Measurements from ENCODE around the gene PSMB7.
A peak's percentile ranks its signal among the peaks of the same experiment; 100 is the strongest.
"Not testable (repeated sequence)": the region's sequence is repeated elsewhere in the genome, so short reads cannot be mapped to it uniquely, and the experiment has no call there.

The PSMB7 gene

DNA sequence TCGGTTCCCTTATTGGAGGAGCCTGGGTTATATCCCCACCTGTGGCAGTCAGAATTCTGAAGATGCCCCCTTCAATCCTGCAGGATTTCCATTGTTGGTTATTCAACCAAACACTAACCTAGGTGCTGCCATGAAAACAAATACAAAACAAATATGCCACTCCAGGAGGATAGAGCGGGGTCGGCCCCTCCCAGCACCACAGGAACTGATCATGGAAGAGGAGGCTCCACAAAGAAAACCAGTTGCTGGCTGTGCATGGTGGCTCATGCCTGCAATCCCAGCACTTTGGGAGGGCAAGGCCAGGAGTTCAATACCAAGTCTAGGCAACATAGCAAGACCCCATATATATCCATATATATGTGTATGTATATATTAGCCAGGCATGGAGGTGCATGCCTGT lies 21.8 kb upstream of the PSMB7 start:
- no peak overlapping the region for H3K4me3 Mint-ChIP-seq
- DNase-seq, result no peak
- H3K4me1 Mint-ChIP-seq, result no peaks in the 10 kb centered on the region

DNA sequence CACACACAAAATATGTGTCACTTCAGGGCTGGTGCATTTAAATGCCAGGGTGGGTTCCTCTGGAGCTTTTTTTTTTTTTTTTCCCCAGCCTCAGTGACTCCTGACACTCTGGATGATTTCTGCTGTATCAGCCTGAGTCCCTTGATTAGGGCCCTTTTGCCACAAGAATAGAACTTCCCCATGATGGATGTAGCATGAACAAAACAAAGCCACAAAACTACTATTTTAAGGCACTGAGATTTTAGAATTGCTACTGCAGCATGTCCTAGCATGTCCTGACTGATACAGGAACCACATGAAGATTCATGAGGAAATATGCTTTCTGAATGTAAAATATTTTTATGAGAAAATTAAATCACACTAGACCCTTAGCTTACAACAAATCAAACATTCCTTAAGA lies 21.1 kb upstream of the PSMB7 start:
- Mint-ChIP-seq H3K27ac (no peak overlapping the region), H3K9me3 (no peaks in the 10 kb centered on the region), H3K36me3 (no peaks in the 10 kb centered on the region), H3K4me3 (no peak overlapping the region), H3K27me3 (peaks cover 37% of the 10 kb centered on the region), H3K4me1 (no peaks in the 10 kb centered on the region)
- CTCF ChIA-PET, result interaction anchor here (0.6 kb wide), 1 partner anchor 18 kb away, joined by 3 read pairs; no protein-coding TSS in a partner anchor
- DNase-seq, result no peak

More for the DNA sequence above, 21.8 kb upstream of the PSMB7 start:
- no peaks in the 10 kb centered on the region for H3K36me3 Mint-ChIP-seq
- CTCF ChIA-PET, result no interaction called here
- peaks cover 44% of the 10 kb centered on the region for H3K27me3 Mint-ChIP-seq
- H3K27ac Mint-ChIP-seq, result no peak overlapping the region
- H3K9me3 Mint-ChIP-seq, result no peaks in the 10 kb centered on the region

DNA sequence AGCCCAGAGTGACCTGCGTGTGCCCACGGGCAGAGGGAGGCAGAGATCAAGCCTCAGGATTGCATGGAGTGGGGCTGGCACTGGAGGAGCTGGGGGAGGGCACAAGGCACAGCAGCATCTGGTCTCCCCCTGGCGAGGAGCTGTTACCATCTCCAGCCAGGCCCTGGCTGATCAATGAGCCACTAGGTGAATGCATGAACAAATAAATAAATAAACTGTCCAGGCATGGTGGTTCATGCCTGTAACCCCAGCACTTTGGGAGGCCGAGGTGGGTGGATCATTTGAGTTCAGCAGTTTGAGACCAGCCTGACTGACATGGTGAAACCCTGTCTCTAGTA lies 14.3 kb upstream of the PSMB7 start:
- Mint-ChIP-seq H3K27me3 (peaks cover 12% of the 10 kb centered on the region), H3K36me3 (no peaks in the 10 kb centered on the region), H3K4me1 (no peaks in the 10 kb centered on the region), H3K9me3 (no peaks in the 10 kb centered on the region), H3K4me3 (no peak overlapping the region), H3K27ac (no peak overlapping the region)
- DNase-seq, result no peak
- CTCF ChIA-PET, result no interaction called here

DNA sequence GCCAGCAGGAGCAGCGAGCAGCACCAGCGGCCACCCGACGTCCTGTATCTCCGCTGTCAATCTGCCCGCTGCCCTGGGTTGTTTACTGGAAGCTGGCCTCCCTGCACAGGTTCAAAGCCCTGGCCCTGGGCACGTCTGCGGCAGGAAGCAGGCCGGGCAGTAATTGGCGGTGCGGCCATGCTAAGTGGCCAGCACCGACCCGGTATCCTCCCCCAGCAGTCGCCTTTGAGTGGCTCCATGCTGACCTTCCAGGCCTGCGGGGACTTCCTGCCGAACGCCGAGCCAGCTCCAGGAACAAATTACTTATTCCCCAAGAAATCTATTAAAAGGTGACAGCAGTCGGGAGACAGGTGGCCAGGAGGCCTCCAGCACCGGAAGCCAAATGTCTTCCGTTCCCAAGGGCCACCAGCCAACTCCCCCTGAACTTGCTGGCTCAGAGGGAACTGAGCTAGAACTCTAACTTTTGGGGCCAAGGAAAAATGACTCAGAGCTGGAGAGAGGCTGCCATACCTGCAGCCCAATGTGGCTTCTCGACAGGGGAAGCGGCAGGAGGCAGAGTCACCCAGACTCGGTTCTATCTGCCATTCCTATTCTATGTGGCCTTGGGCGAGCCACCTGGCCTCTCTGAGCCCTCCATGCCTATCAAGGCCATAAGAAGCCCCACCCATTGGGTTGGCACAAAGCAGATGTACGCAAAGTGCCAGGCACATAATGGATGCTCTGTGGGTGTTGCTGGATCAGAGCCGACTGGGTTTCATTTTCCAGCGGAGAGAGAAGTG lies 13.7 kb upstream of the PSMB7 start:
- Mint-ChIP-seq H3K9me3 (no peaks in the 10 kb centered on the region), H3K4me3 (no peak overlapping the region), H3K27ac (no peak overlapping the region), H3K36me3 (no peaks in the 10 kb centered on the region), H3K27me3 (peaks cover 12% of the 10 kb centered on the region), H3K4me1 (no peaks in the 10 kb centered on the region)
- DNase-seq, result no peak
- CTCF ChIA-PET, result no interaction called here

DNA sequence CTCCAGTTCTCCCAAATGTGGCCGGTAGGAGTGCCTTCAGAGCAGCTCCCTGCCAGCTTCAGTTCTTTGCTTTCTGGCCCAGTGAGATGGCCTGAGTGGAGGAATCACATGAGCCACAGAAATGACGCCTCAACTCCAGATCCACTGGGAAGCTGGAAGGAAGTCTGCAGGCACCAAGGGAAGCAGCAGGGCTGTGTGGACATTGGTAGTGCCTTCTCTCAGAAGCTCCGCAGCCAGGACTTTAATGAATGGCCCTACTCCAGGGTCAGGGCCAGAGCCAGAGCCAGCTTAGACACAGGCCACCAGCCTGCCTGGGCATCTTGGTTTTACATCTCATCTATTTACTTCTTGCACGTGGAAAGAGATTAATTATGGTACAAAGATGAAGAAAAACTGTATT lies 12.0 kb upstream of the PSMB7 start:
- DNase-seq, result no peak
- CTCF ChIA-PET, result interaction anchor here (0.9 kb wide), 1 partner anchor 11 kb away, joined by 3 read pairs; no protein-coding TSS in a partner anchor
- peaks cover 8% of the 10 kb centered on the region for H3K27me3 Mint-ChIP-seq
- no peaks in the 10 kb centered on the region for H3K36me3 Mint-ChIP-seq
- H3K9me3 Mint-ChIP-seq, result no peaks in the 10 kb centered on the region
- no peak overlapping the region for H3K27ac Mint-ChIP-seq
- no peaks in the 10 kb centered on the region for H3K4me1 Mint-ChIP-seq
- no peak overlapping the region for H3K4me3 Mint-ChIP-seq

DNA sequence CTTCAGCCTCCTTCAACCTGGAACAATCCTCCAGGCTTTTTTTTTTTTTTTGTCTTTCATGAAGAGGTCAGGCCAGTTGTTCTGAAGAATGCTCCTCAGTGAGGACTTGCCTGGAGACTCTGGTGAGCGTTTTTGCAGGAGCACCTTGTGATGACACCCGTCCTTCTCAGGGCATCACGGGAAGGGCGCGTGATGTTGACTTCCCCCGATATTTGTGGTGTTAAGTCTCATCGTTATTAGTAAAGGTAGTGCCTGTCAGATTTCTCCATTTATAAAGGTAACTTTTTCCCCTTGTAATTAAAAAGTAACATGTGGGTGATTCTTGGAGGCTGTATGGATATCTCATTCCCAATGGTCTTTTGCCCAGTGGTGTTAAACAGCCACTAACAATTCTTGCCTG lies 11.1 kb upstream of the PSMB7 start:
- no peaks in the 10 kb centered on the region for H3K4me1 Mint-ChIP-seq
- H3K9me3 Mint-ChIP-seq, result no peaks in the 10 kb centered on the region
- no peak overlapping the region for H3K4me3 Mint-ChIP-seq
- no peak overlapping the region for H3K27ac Mint-ChIP-seq
- no peak for DNase-seq
- CTCF ChIA-PET, result no interaction called here
- peaks cover 8% of the 10 kb centered on the region for H3K27me3 Mint-ChIP-seq
- H3K36me3 Mint-ChIP-seq, result no peaks in the 10 kb centered on the region

DNA sequence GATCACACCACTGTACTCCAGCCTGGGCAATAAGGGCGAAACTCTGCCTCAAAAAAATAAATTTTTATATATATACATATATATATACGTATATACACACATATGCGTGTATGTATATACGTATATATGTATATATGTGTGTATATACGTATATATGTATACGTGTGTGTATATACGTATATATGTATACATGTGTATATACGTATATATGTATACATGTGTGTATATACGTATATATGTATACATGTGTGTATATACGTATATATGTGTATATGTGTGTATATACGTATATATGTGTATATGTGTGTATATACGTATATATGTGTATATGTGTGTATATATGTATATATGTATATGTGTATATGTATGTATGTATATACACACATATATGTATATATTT lies 10.5 kb upstream of the PSMB7 start:
- H3K4me3 Mint-ChIP-seq, H3K9me3 Mint-ChIP-seq, H3K4me1 Mint-ChIP-seq, H3K36me3 Mint-ChIP-seq, DNase-seq, H3K27me3 Mint-ChIP-seq, H3K27ac Mint-ChIP-seq, CTCF ChIA-PET: not testable (repeated sequence)

DNA sequence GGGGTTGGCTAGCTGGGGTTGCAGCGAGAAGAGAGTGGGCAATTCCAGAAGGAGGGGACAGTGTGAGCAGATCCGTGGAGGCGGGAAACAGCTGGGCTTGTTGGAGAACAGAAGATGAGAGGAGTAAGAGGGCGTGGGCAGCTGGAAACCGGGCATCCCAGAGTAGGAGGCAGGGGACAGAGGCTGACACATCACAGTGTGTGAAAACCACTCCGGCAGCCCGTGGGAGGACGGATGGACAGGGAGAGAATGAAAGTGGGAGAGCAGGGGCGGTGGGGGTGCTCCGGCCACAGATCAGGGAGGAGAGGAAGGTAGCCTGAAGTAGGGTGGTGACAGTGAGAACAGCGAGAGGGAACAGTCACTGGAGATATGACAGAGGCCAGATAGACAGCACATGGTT lies 8.3 kb upstream of the PSMB7 start:
- no peaks in the 10 kb centered on the region for H3K36me3 Mint-ChIP-seq
- CTCF ChIA-PET, result no interaction called here
- no peak for DNase-seq
- no peaks in the 10 kb centered on the region for H3K9me3 Mint-ChIP-seq
- H3K4me1 Mint-ChIP-seq, result peaks cover 6% of the 10 kb centered on the region
- H3K27me3 Mint-ChIP-seq, result peaks cover 12% of the 10 kb centered on the region
- H3K27ac Mint-ChIP-seq, result no peak overlapping the region
- no peak overlapping the region for H3K4me3 Mint-ChIP-seq

DNA sequence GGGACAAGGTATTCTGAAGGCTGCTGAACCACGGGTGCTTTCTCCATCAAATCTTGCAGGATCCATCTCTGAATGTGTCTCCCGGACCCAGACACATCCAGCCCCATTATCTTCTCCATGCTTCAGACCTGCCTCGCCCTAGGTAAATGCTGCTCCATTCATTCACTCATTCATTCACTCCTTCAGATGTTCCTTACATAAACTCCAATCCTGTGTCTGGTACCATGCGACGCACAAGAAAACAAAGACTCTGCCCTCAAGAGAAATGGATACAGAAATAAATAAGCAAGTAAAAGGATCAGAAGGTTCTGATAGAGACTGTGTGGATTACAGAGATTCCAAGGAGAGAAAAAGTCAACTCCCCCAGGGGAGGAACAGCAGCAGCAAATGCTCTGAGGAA lies 7.9 kb upstream of the PSMB7 start:
- Mint-ChIP-seq H3K27ac (no peak overlapping the region), H3K4me1 (peaks cover 6% of the 10 kb centered on the region), H3K36me3 (no peaks in the 10 kb centered on the region), H3K9me3 (no peaks in the 10 kb centered on the region), H3K4me3 (no peak overlapping the region), H3K27me3 (peaks cover 12% of the 10 kb centered on the region)
- no peak for DNase-seq
- CTCF ChIA-PET, result no interaction called here

DNA sequence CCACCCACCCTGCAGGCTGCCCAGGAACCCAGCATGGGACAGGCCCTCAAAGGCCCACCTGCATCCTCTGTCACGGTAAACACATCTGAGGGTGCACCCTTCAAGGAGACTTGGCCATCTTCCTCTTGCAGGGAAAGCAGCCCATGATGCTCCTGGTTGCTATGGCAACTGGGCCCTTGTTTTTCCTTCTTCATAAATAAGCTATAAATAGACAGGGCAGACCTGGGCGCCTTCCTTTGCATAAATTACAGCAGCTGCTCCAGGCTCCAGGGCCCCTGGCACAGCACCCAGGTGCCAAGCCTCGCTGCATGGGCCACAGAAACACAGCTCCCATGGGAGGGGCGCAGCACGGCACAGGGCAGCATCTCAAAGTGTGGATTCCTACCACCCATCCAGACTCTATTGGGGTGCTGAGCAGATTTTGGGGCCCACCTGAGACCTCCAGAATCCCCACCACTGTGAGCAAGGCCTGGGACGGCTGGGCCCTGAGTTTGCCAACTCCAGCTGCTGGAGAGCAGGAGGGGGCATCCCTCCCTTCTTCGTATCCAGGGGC lies 5.8 kb upstream of the PSMB7 start:
- H3K27me3 Mint-ChIP-seq, result peaks cover 12% of the 10 kb centered on the region
- H3K27ac Mint-ChIP-seq, result no peak overlapping the region
- H3K36me3 Mint-ChIP-seq, result no peaks in the 10 kb centered on the region
- no peak for DNase-seq
- CTCF ChIA-PET, result interaction anchor here (0.7 to 7.7 kb wide), 3 partner anchors 14 to 299 kb away, joined by 3 to 92 read pairs (median 7); no protein-coding TSS in a partner anchor
- no peaks in the 10 kb centered on the region for H3K9me3 Mint-ChIP-seq
- peaks cover 6% of the 10 kb centered on the region for H3K4me1 Mint-ChIP-seq
- H3K4me3 Mint-ChIP-seq, result no peak overlapping the region

DNA sequence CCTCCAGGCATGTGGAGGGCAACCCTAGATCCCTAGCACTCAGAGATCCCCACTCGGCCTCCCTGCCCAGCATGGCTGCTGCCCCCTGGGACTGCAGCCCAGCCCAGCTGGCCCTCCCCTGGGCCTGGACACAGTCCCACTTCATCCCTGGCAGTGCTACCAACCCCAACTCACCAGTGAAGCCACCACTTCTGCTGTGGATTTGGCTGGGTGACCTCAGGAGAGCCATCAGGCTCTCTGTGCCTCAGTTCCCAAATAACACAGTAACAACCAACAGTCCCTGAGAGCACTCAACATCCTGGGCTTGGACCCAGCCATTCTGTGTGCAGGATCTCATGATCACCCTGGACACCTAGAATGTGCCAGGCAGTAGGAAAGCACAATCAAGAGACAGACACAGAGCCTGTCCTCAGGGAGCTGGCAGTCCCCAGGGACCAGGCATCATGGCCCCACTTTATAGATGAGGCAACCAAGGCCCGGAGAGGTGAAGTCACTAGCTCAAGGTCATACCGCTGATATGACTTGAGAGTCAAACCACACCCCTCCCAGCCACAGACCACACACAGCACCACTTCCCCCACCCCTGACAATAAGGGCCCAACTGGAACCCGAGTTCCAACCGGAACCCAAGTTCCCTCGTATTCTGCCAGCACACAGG lies 4.7 kb upstream of the PSMB7 start:
- H3K9me3 Mint-ChIP-seq, result peaks cover 4% of the 10 kb centered on the region
- DNase-seq, result no peak
- CTCF ChIA-PET, result interaction anchor here (0.6 to 7.7 kb wide), 8 partner anchors 10 to 292 kb away, joined by 3 to 92 read pairs (median 4); no protein-coding TSS in a partner anchor
- peaks cover 13% of the 10 kb centered on the region for H3K4me1 Mint-ChIP-seq
- H3K27ac Mint-ChIP-seq, result no peak overlapping the region
- peaks cover 2% of the 10 kb centered on the region for H3K36me3 Mint-ChIP-seq
- H3K4me3 Mint-ChIP-seq, result no peak overlapping the region
- peaks cover 12% of the 10 kb centered on the region for H3K27me3 Mint-ChIP-seq

DNA sequence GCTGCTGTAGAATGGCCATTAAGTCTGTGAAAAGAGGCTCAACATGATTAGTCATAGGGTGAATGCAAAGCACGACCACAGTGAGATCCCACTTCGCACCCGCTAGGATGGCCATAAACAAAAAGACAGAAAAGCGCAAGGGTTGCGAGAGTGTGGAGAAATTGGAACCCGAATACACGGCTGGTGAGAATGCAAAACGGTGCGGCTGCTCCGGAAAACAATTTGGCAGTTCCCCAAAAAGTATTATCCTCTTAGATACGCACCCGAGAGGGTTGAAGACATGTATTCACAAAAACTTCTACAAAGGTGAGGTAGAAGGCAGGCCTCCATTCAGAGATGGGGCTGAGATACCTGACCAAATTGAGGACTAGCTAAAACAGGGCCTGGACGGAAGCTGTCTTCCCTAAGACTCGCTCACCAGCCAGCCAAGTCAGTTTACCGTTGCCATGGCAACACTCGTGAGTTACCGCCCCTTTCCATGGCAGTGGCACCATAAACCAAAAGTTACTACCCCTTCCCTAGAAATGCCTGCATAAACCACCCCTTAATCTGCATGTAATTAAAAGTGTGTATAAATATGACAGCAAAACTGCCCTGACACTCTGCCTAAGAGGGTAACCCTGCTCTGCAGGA lies 726 bp upstream of the PSMB7 start:
- Mint-ChIP-seq H3K36me3 (peaks cover 34% of the 10 kb centered on the region), H3K9me3 (peaks cover 4% of the 10 kb centered on the region), H3K4me1 (peaks cover 33% of the 10 kb centered on the region), H3K27ac (peak overlapping the region; percentile 90), H3K4me3 (peak overlapping the region; percentile 95), H3K27me3 (peaks cover 4% of the 10 kb centered on the region)
- no peak for DNase-seq
- CTCF ChIA-PET, result interaction anchor here (0.7 to 7.7 kb wide), 8 partner anchors 9 to 289 kb away, joined by 3 to 92 read pairs (median 4); no protein-coding TSS in a partner anchor

DNA sequence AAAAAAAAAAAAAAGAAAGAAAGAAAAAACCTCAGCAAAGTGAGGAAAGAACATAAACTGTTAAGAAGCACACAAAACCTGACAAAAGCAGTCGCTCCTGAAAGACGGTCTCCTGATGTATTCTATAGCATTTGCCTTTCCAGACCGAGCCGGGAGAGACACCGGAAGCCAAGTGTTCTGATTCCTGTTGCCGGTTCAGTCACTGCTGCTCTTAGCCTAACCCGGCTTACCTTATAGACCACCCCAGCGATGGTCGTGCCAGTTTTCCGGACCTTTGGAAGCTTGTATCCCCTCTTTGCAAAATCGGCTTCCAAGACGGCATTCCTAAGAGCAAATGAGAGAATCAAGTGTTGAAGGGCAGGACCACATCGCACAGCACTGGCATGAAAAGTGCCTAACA lies 630 bp downstream of the PSMB7 start:
- Mint-ChIP-seq H3K27ac (peak overlapping the region; percentile 90), H3K27me3 (peaks cover 3% of the 10 kb centered on the region), H3K36me3 (peaks cover 42% of the 10 kb centered on the region), H3K4me3 (peak overlapping the region; percentile 95), H3K9me3 (peaks cover 4% of the 10 kb centered on the region), H3K4me1 (peaks cover 33% of the 10 kb centered on the region)
- DNase-seq, result no peak
- CTCF ChIA-PET, result interaction anchor here (0.8 to 1.7 kb wide), 4 partner anchors 8 to 122 kb away, joined by 3 to 5 read pairs (median 4); no protein-coding TSS in a partner anchor

DNA sequence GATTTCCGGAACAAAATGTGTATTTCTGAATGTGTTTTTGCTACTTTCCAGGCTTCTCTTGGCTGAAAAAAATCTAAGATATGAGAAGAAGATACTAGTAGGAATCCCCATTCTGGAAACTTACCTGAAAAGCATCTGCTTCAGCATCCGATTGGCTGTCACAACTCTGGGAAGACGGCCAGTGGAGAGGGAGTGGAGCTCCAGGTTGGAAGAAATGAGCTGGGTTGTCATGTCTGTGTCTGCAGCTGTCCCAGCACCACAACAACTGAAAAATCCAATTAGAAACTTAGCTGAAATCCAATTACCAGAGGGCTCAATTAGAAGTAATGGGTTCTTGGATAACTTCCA lies 3.0 kb downstream of the PSMB7 start:
- H3K27me3 Mint-ChIP-seq, result no peaks in the 10 kb centered on the region
- H3K36me3 Mint-ChIP-seq, result peaks cover 56% of the 10 kb centered on the region
- peaks cover 29% of the 10 kb centered on the region for H3K4me1 Mint-ChIP-seq
- no peak overlapping the region for H3K27ac Mint-ChIP-seq
- CTCF ChIA-PET, result interaction anchor here (1.7 to 2.6 kb wide), 2 partner anchors 11 to 13 kb away, joined by 8 to 11 read pairs; no protein-coding TSS in a partner anchor
- peaks cover 4% of the 10 kb centered on the region for H3K9me3 Mint-ChIP-seq
- no peak for DNase-seq
- H3K4me3 Mint-ChIP-seq, result no peak overlapping the region
